H1 (cell line): Measurements from ENCODE around the gene DIAPH2. TPM values are rescaled to one million over a fixed set of nuclear protein-coding genes. Genes with fewer than 3 reads are reported as not detected.

ENCODE experiments used
- CTCF ChIA-PET: fragments of 300-600 bp; sonication (Branson Sonifier 250); formaldehyde crosslinking; loops from one replicate; lab custom pipeline; 2021; ENCODE audit not compliant: partially characterized antibody; lab: Charles Lee
- POLR2A ChIA-PET: fragments of 300-600 bp; sonication (Branson Sonifier 250); formaldehyde crosslinking; loops from one replicate; lab custom pipeline; 2021; ENCODE audit warnings: inconsistent platforms; ENCODE audit not compliant: partially characterized antibody; lab: Charles Lee
- DNase-seq, 2 experiments: peaks; one replicate each; pipeline versions ENCODE4 v3.0.0 to v3.0.0-alpha.2; 2010 to 2022; ENCODE audit warnings: low spot score in 2 of 2, low read depth in 1 of 2, mixed read lengths in 1 of 2
- FAIRE-seq: peaks from 2 replicates; lab custom pipeline; 2011; peaks lifted over from hg19 to GRCh38; lab: Jason Lieb, UNC
- H2AFZ ChIP-seq: 2 replicates; pipeline ENCODE4 v1.8.1; 2012; ENCODE audit warnings: low read length, inconsistent platforms
- H2AK5ac ChIP-seq: 2 replicates; pipeline ENCODE4 v1.6.1; 2013; ENCODE audit warnings: low read depth, low read length
- H2BK120ac ChIP-seq: replicated peaks from 2 replicates; pipeline ENCODE3; 2013; ENCODE audit warnings: low read depth, low read length, inconsistent platforms
- H2BK12ac ChIP-seq: 2 replicates; pipeline ENCODE4 v1.6.1; 2013; ENCODE audit warnings: low read depth, low read length
- H2BK15ac ChIP-seq: 2 replicates; pipeline ENCODE4 v1.6.1; 2013; ENCODE audit warnings: low read length
- H2BK20ac ChIP-seq: 2 replicates; pipeline ENCODE4 v1.6.1; 2013; ENCODE audit warnings: low read length
- H2BK5ac ChIP-seq: 2 replicates; pipeline ENCODE4 v1.6.1; 2013; ENCODE audit warnings: low read depth, low read length
- H3K14ac ChIP-seq: 2 replicates; pipeline ENCODE4 v1.6.1; 2013; ENCODE audit warnings: inconsistent platforms; ENCODE audit not compliant: insufficient read length
- H3K18ac ChIP-seq: 2 replicates; pipeline ENCODE4 v1.6.1; 2013; ENCODE audit warnings: low read length; ENCODE audit errors: extremely low read depth
- H3K23ac ChIP-seq: 2 replicates; pipeline ENCODE4 v1.6.1; 2013; ENCODE audit warnings: inconsistent platforms; ENCODE audit not compliant: insufficient read length
- H3K23me2 ChIP-seq: 2 replicates; pipeline ENCODE4 v1.6.1; 2013; ENCODE audit warnings: low read depth, low read length
- H3K27ac ChIP-seq: 2 replicates; pipeline ENCODE4 v1.6.1; 2011; ENCODE audit warnings: low read depth, low read length, inconsistent platforms
- H3K27me3 ChIP-seq, 4 experiments: replicated peaks in 1 of 4; 1 replicate in 1 of 4; 2 replicates in 3 of 4; pipeline versions ENCODE4 v1.6.1 to v1.8.1; 2011 to 2013; ENCODE audit warnings: low read length in 3 of 4, mild to moderate bottlenecking in 3 of 4, inconsistent platforms in 2 of 4, mixed read lengths in 2 of 4, moderate library complexity in 1 of 4; ENCODE audit not compliant: control insufficient read depth in 3 of 4, insufficient read depth in 3 of 4; ENCODE audit errors: extremely low read depth in 1 of 4
- H3K36me3 ChIP-seq, 4 experiments: 2 replicates each; pipeline versions ENCODE4 v1.6.1 to v1.8.1; 2011 to 2013; ENCODE audit warnings: mild to moderate bottlenecking in 4 of 4, low read length in 3 of 4, moderate library complexity in 2 of 4, control low read depth in 1 of 4, inconsistent platforms in 1 of 4; ENCODE audit not compliant: insufficient read depth in 4 of 4, control insufficient read depth in 2 of 4
- H3K4ac ChIP-seq: replicated peaks from 2 replicates; pipeline ENCODE3; 2013; ENCODE audit warnings: low read length, low read depth, mixed read lengths, inconsistent platforms; ENCODE audit not compliant: insufficient read length
- H3K4me1 ChIP-seq, 4 experiments: replicated peaks in 1 of 4; 1 replicate in 1 of 4; 2 replicates in 3 of 4; pipeline versions ENCODE4 v1.6.1 to v1.8.1; 2011 to 2013; ENCODE audit warnings: low read length in 3 of 4, inconsistent platforms in 2 of 4, mixed read lengths in 1 of 4; ENCODE audit not compliant: insufficient read depth in 4 of 4, control insufficient read depth in 3 of 4
- H3K4me2 ChIP-seq, 2 experiments: 2 replicates each; pipeline versions ENCODE4 v1.6.1 to v1.8.1; 2011 to 2013; ENCODE audit warnings: low read depth in 2 of 2, low read length in 2 of 2, control low read depth in 1 of 2, inconsistent platforms in 1 of 2, mild to moderate bottlenecking in 1 of 2; ENCODE audit not compliant: insufficient read depth in 1 of 2
- H3K4me3 ChIP-seq, 4 experiments: fragments of 200-600, 300-600 bp in 1 of 4; sonication (generic), shearing (Covaris generic), sonication (Bioruptor Twin) in 1 of 4; 2 replicates each; pipeline versions ENCODE4 v1.5.1 to v1.8.1; 2011 to 2016; ENCODE audit warnings: low read length in 4 of 4, low read depth in 3 of 4, control low read depth in 2 of 4, inconsistent platforms in 2 of 4, mild to moderate bottlenecking in 2 of 4, mixed read lengths in 1 of 4, moderate library complexity in 1 of 4; ENCODE audit not compliant: insufficient read depth in 2 of 4; ENCODE audit errors: extremely low read depth in 1 of 4
- H3K56ac ChIP-seq: replicated peaks from 2 replicates; pipeline ENCODE3; 2013; ENCODE audit warnings: low read depth, mild to moderate bottlenecking, mixed read lengths, low read length, inconsistent platforms; ENCODE audit not compliant: insufficient read length
- H3K79me1 ChIP-seq: 2 replicates; pipeline ENCODE4 v1.6.1; 2013; ENCODE audit warnings: low read depth, low read length, control low read depth
- H3K79me2 ChIP-seq, 2 experiments: 2 replicates each; pipeline versions ENCODE4 v1.6.1 to v1.8.1; 2012 to 2013; ENCODE audit warnings: low read length in 2 of 2, mild to moderate bottlenecking in 2 of 2, inconsistent platforms in 1 of 2; ENCODE audit not compliant: insufficient read depth in 2 of 2, control insufficient read depth in 1 of 2
- H3K9ac ChIP-seq, 4 experiments: replicated peaks in 1 of 4; 1 replicate in 1 of 4; 2 replicates in 3 of 4; pipeline versions ENCODE4 v1.6.1 to v1.8.1; 2011 to 2013; ENCODE audit warnings: low read depth in 3 of 4, low read length in 3 of 4, control low read depth in 2 of 4, mild to moderate bottlenecking in 2 of 4, moderate library complexity in 2 of 4, inconsistent platforms in 1 of 4; ENCODE audit errors: extremely low read depth in 1 of 4
- H3K9me3 ChIP-seq, 2 experiments: 2 replicates each; pipeline versions ENCODE4 v1.6.1 to v1.8.1; 2012 to 2013; ENCODE audit warnings: mild to moderate bottlenecking in 2 of 2, moderate library complexity in 2 of 2, control low read depth in 1 of 2, inconsistent platforms in 1 of 2, low read depth in 1 of 2, low read length in 1 of 2, mixed read lengths in 1 of 2; ENCODE audit not compliant: insufficient read depth in 2 of 2
- H4K20me1 ChIP-seq, 2 experiments: replicated peaks in 1 of 2; 2 replicates each; pipeline versions ENCODE3 to v1.8.1; 2011 to 2013; ENCODE audit warnings: inconsistent platforms in 2 of 2, low read length in 2 of 2, mild to moderate bottlenecking in 1 of 2; ENCODE audit not compliant: insufficient read depth in 2 of 2, control insufficient read depth in 1 of 2
- H4K5ac ChIP-seq: 2 replicates; pipeline ENCODE4 v1.6.1; 2013; ENCODE audit warnings: low read length, low read depth, mixed read lengths, inconsistent platforms; ENCODE audit not compliant: insufficient read length
- H4K8ac ChIP-seq: 2 replicates; pipeline ENCODE4 v1.8.0; 2013; ENCODE audit warnings: mild to moderate bottlenecking, moderate library complexity, low read length, inconsistent platforms; ENCODE audit not compliant: insufficient read depth; ENCODE audit errors: extremely low read depth
- H4K91ac ChIP-seq: replicated peaks from 2 replicates; pipeline ENCODE3; 2013; ENCODE audit warnings: low read length, mixed read lengths, inconsistent platforms; ENCODE audit not compliant: insufficient read length
- BCL11A ChIP-seq, 2 experiments: IDR thresholded peaks; one replicate each; pipeline ENCODE4 v1.6.1; 2011; ENCODE audit warnings: low read depth in 2 of 2, low read length in 2 of 2, mild to moderate bottlenecking in 2 of 2
- CBX5 ChIP-seq: fragments of 300-800, 300-1000 bp; sonication (generic); IDR thresholded peaks from 2 replicates; pipeline ENCODE4 v1.7.1; 2016; ENCODE audit warnings: antibody characterized with exemption, low read length, low read depth
- CEBPB ChIP-seq: IDR thresholded peaks from 2 replicates; pipeline ENCODE4 v1.6.1; 2012; ENCODE audit warnings: low read depth, low read length
- CHD1 ChIP-seq: IDR thresholded peaks from 2 replicates; pipeline ENCODE4 v1.6.1; 2012; ENCODE audit warnings: low read depth, low read length, improper control_type of control experiment
- EGR1 ChIP-seq: IDR thresholded peaks from 2 replicates; pipeline ENCODE4 v1.6.1; 2011; ENCODE audit warnings: low read depth, low read length, borderline replicate concordance
- EZH2 ChIP-seq: fragments of 200-600 bp; sonication (generic); IDR thresholded peaks from 2 replicates; pipeline ENCODE4 v1.7.1; 2012; ENCODE audit warnings: low read depth, mild to moderate bottlenecking, moderate library complexity, low read length, inconsistent platforms; ENCODE audit not compliant: severe bottlenecking
- KDM4A ChIP-seq: IDR thresholded peaks from one replicate; pipeline ENCODE4 v1.7.1; 2012; ENCODE audit warnings: low read depth, mild to moderate bottlenecking, moderate library complexity, low read length, inconsistent platforms; ENCODE audit not compliant: severe bottlenecking
- RFX5 ChIP-seq: IDR thresholded peaks from 2 replicates; pipeline ENCODE4 v1.6.1; 2011; ENCODE audit warnings: low read depth, low read length, improper control_type of control experiment, borderline replicate concordance
- SIN3A ChIP-seq, 2 experiments: IDR thresholded peaks in 1 of 2; conservative IDR thresholded peaks in 1 of 2; 2 replicates each; pipeline ENCODE4 v1.6.1; 2011 to 2012; ENCODE audit warnings: low read length in 2 of 2, improper control_type of control experiment in 1 of 2, low read depth in 1 of 2, mild to moderate bottlenecking in 1 of 2
- SP2 ChIP-seq: IDR thresholded peaks from 2 replicates; pipeline ENCODE4 v1.6.1; 2012; ENCODE audit warnings: mild to moderate bottlenecking, low read length, inconsistent platforms
- TAF1 ChIP-seq: IDR thresholded peaks from 2 replicates; pipeline ENCODE4 v1.6.1; 2011; ENCODE audit warnings: mild to moderate bottlenecking, low read depth, low read length
- WGBS, 2 experiments: shearing (Covaris generic) in 1 of 2; methylation state at CpG; one replicate each; pipeline versions ENCODE4 v1.1.6 to v1.1.7; 2013 to 2015; ENCODE audit warnings: low lambda C conversion rate in 2 of 2, mixed read lengths in 2 of 2, inconsistent platforms in 1 of 2, low coverage in 1 of 2, missing lambda C conversion rate in 1 of 2; ENCODE audit not compliant: insufficient replicate concordance in 2 of 2, insufficient coverage in 1 of 2, insufficient read length in 1 of 2; ENCODE audit errors: extremely low coverage in 1 of 2, missing lambda C conversion rate in 1 of 2; 5-methylcytosine and 5-hydroxymethylcytosine counted together
- polyA plus RNA-seq, 7 experiments: library from polyadenylated mRNA; depleted of rRNA in 3 of 7; stranded (reverse) in 5 of 7; unstranded in 2 of 7; fragments of >200 nt in 5 of 7; fragments of 200-250 nt in 2 of 7; gene quantifications; 1 replicate in 5 of 7; 2 replicates in 1 of 7; 4 replicates in 1 of 7; pipeline versions ENCODE4 v1.2.1 to v1.2.3, GENCODE V29; 2011 to 2013; ENCODE audit warnings: missing spikeins in 2 of 7, mixed read lengths in 2 of 7
- total RNA-seq: library from RNA; stranded (reverse); fragmentation: NEBNext Ultra II Directional; extraction: Animal tissue kit (Norgen Biotek cat#: 25700); gene quantifications from 2 replicates; pipeline ENCODE4 v1.2.1, GENCODE V29; 2021
- TF ChIP-seq, protein P1 (sequence below): IDR thresholded peaks from 2 replicates; pipeline ENCODE4 v1.6.1; 2012; ENCODE audit warnings: inconsistent platforms

DIAPH2 gene
- total and polyA plus RNA-seq, 2 of the 8 experiments (the other 6 are each of a cell fraction or from before 2014, with no cell fraction given), result 4.4 to 24.3 TPM

GRCh38 chrX:97482666-97483300, 798.1 kb downstream of the DIAPH2 start:
- no peak overlapping the region for H2AFZ ChIP-seq
- H3K9me3 ChIP-seq, result no peaks in the 10 kb centered on the region
- H3K79me1 ChIP-seq, result no peaks in the 10 kb centered on the region
- H4K91ac ChIP-seq, result no peak overlapping the region
- TF ChIP-seq CBX5 (no peak), KDM4A (no peak), CEBPB (no peak), EGR1 (no peak), SP2 (no peak), BCL11A (IDR thresholded peaks at IDR 0.05; ENCODE audit: low read depth in 2 of 2, low read length in 2 of 2) (no peak), RFX5 (no peak), EZH2 (no peak), TAF1 (no peak), CHD1 (no peak), SIN3A (conservative IDR thresholded peaks at IDR 0.05 in 1 of 2, IDR thresholded peaks at IDR 0.05 in 1 of 2; ENCODE audit: low read depth in 1 of 2, low read length in 2 of 2) (no peak)
- TF ChIP-seq, protein P1, sequence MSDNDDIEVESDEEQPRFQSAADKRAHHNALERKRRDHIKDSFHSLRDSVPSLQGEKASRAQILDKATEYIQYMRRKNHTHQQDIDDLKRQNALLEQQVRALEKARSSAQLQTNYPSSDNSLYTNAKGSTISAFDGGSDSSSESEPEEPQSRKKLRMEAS, result no peak
- TF ChIP-seq, all 59 proteins: peak for 0
- H3K23me2 ChIP-seq, result no peaks in the 10 kb centered on the region
- no peak overlapping the region for H2BK15ac ChIP-seq
- H2BK12ac ChIP-seq, result no peak overlapping the region
- H2AK5ac ChIP-seq, result no peak overlapping the region
- no peaks in the 10 kb centered on the region for H3K27me3 ChIP-seq
- no peaks in the 10 kb centered on the region for H3K36me3 ChIP-seq
- no peak overlapping the region for H3K18ac ChIP-seq
- H3K27ac ChIP-seq, result no peak overlapping the region
- H3K14ac ChIP-seq, result no peak overlapping the region
- no peak overlapping the region for H3K9ac ChIP-seq
- POLR2A ChIA-PET, result no interaction called here
- H4K5ac ChIP-seq, result no peak overlapping the region
- H3K23ac ChIP-seq, result no peak overlapping the region
- H3K4me1 ChIP-seq, result peaks cover 0 to 8% (median 1%) of the 10 kb centered on the region in 4 experiments; a peak in 4 of 7 replicates
- H3K79me2 ChIP-seq, result no peaks in the 10 kb centered on the region
- no peak overlapping the region for H3K4ac ChIP-seq
- CTCF ChIA-PET, result no interaction called here
- 80% methylated on average over 1 of the region's 1 CpG; no CpG with 5 or more reads in 1 of the 2 experiments for WGBS, 2 experiments
- no peak overlapping the region for H3K4me3 ChIP-seq
- H3K4me2 ChIP-seq, result no peak overlapping the region
- DNase-seq (no peak), FAIRE-seq (no peak)
- no peak overlapping the region for H3K56ac ChIP-seq
- H2BK5ac ChIP-seq, result no peak overlapping the region
- no peaks in the 10 kb centered on the region for H4K20me1 ChIP-seq
- no peak overlapping the region for H4K8ac ChIP-seq
- H2BK120ac ChIP-seq, result no peak overlapping the region
- H2BK20ac ChIP-seq, result no peak overlapping the region
